K562 (cell line): ENCODE results near the gene PACSIN2. TPM values are rescaled to one million over a fixed set of nuclear protein-coding genes. Genes with fewer than 3 reads are reported as not detected.
A peak's percentile ranks its signal among the peaks of the same experiment; 100 is the strongest.

Source experiments
- ATAC-seq: fragments of 200-7000 bp; cut with Tn5 transposase; 3 replicates; pipeline ENCODE4 v1.9.1; 2020; ENCODE audit warnings: moderate library complexity
- BruUV-seq: library from RNA; stranded (reverse); fragments of 400-500 nt; replicated peaks from 2 replicates; lab custom pipeline; 2021; lab: Mats Ljungman, UMichigan
- CTCF ChIA-PET: fragments of 300-600 bp; formaldehyde crosslinking; extraction: SDS; loops from one replicate; lab custom pipeline; 2021; ENCODE audit warnings: low intra/inter-chr PET ratio; lab: Yijun Ruan, JAX
- POLR2A ChIA-PET: fragments of 300-600, 350-650 bp; sonication (Branson Sonifier 250); formaldehyde crosslinking; extraction: SDS; loops from one replicate; lab custom pipeline; 2021; ENCODE audit warnings: antibody characterized with exemption, inconsistent platforms; lab: Yijun Ruan, JAX
- DNase-seq, 4 experiments: peaks; one replicate each; pipeline versions ENCODE4 v3.0.0 to v3.0.0-alpha.2; 2011 to 2018; ENCODE audit warnings: low spot score in 3 of 4, mixed read lengths in 3 of 4; ENCODE audit errors: extremely low read depth in 1 of 4
- FAIRE-seq: peaks from 2 replicates; lab custom pipeline; 2011; peaks lifted over from hg19 to GRCh38; lab: Jason Lieb, UNC
- H2AFZ ChIP-seq: 2 replicates; pipeline ENCODE4 v1.6.0; 2011; ENCODE audit warnings: low read depth, low read length, control low read depth, inconsistent platforms
- H3K27ac ChIP-seq: fragments of 200-600 bp; 3 replicates; pipeline ENCODE4 v1.8.0; 2011; ENCODE audit warnings: low read depth, mild to moderate bottlenecking, control low read depth, inconsistent platforms, low read length, moderate library complexity, mixed read lengths; ENCODE audit errors: extremely low read depth
- H3K27me3 ChIP-seq, 2 experiments: fragments of 300-600 bp in 1 of 2; 2 replicates in 1 of 2; 3 replicates in 1 of 2; pipeline versions ENCODE4 v1.6.0 to v1.8.0; 2011; ENCODE audit warnings: inconsistent platforms in 2 of 2, low read length in 2 of 2, mild to moderate bottlenecking in 1 of 2, mixed read lengths in 1 of 2, moderate library complexity in 1 of 2; ENCODE audit not compliant: control insufficient read depth in 2 of 2, insufficient read depth in 2 of 2
- H3K36me3 ChIP-seq: fragments of 300-600 bp; 3 replicates; pipeline ENCODE4 v1.8.0; 2011; ENCODE audit warnings: mild to moderate bottlenecking, low read length, inconsistent platforms; ENCODE audit not compliant: control insufficient read depth, insufficient read depth
- H3K4me1 ChIP-seq, 2 experiments: fragments of 200-600 bp in 1 of 2; replicated peaks in 1 of 2; 2 replicates in 1 of 2; 3 replicates in 1 of 2; pipeline versions ENCODE4 v1.5.1 to v1.8.0; 2011; ENCODE audit warnings: inconsistent platforms in 2 of 2, low read length in 2 of 2, mild to moderate bottlenecking in 1 of 2, mixed read lengths in 1 of 2, moderate library complexity in 1 of 2; ENCODE audit not compliant: control insufficient read depth in 2 of 2, insufficient read depth in 2 of 2
- H3K4me2 ChIP-seq: 2 replicates; pipeline ENCODE4 v1.6.1; 2011; ENCODE audit warnings: low read length, control low read depth, inconsistent platforms, mixed read lengths; ENCODE audit not compliant: insufficient read depth
- H3K4me3 ChIP-seq: fragments of 200-600 bp; sonication (generic), shearing (Covaris generic); 2 replicates; pipeline ENCODE4 v1.5.1; 2016; ENCODE audit warnings: control low read depth, inconsistent platforms
- H3K79me2 ChIP-seq: fragments of 200-600 bp; 3 replicates; pipeline ENCODE4 v1.8.0; 2011; ENCODE audit warnings: low read length, inconsistent platforms; ENCODE audit not compliant: control insufficient read depth, insufficient read depth
- H3K9ac ChIP-seq, 2 experiments: 2 replicates each; pipeline versions ENCODE4 v1.6.0 to v1.6.1; 2011; ENCODE audit warnings: low read depth in 2 of 2, low read length in 2 of 2, control low read depth in 1 of 2, inconsistent platforms in 1 of 2, mild to moderate bottlenecking in 1 of 2, mixed read lengths in 1 of 2; ENCODE audit not compliant: insufficient read depth in 1 of 2
- H3K9me1 ChIP-seq: one replicate; pipeline ENCODE4 v1.6.0; 2011; ENCODE audit warnings: inconsistent platforms, mild to moderate bottlenecking, low read length, moderate library complexity; ENCODE audit not compliant: control insufficient read depth, insufficient read depth
- H3K9me3 ChIP-seq: replicated peaks from 2 replicates; pipeline ENCODE4 v1.5.1; 2011; ENCODE audit warnings: low read depth, low read length, inconsistent platforms; ENCODE audit not compliant: control insufficient read depth, insufficient read depth
- H4K20me1 ChIP-seq: replicated peaks from 2 replicates; pipeline ENCODE4 v1.6.1; 2011; ENCODE audit warnings: low read length, inconsistent platforms, mixed read lengths; ENCODE audit not compliant: control insufficient read depth, insufficient read depth
- NCOA6 ChIP-seq: fragments of 450-650 bp; IDR thresholded peaks from 2 replicates; pipeline ENCODE4 v1.6.1; 2017; ENCODE audit warnings: mild to moderate bottlenecking
- NR3C1 ChIP-seq: sonication (generic); formaldehyde crosslinking; IDR thresholded peaks from 2 replicates; pipeline ENCODE4 v1.8.1; 2022; ENCODE audit warnings: missing genetic modification reagents
- SPI1 ChIP-seq: IDR thresholded peaks from 2 replicates; pipeline ENCODE4 v1.6.1; 2011; ENCODE audit warnings: low read depth, low read length, control low read depth, borderline replicate concordance
- ZKSCAN1 ChIP-seq: fragments of 150-350 bp; IDR thresholded peaks from 2 replicates; pipeline ENCODE4 v1.6.1; 2016; ENCODE audit warnings: low read depth, low read length
- WGBS: fragments of 100-300 bp; shearing (Covaris generic); methylation state at CpG from one replicate; pipeline ENCODE4 v1.1.6; 2016; ENCODE audit warnings: low coverage, mixed read lengths; ENCODE audit not compliant: insufficient coverage; ENCODE audit errors: missing lambda C conversion rate; 5-methylcytosine and 5-hydroxymethylcytosine counted together
- in situ Hi-C: fragments of 300-500 bp; cut with MboI; formaldehyde crosslinking; loops from 4 replicates; pipeline ENCODE4 v1.15.0; 2018; ENCODE audit warnings: inconsistent platforms, mixed read lengths
- intact Hi-C: fragments of 100-400 bp; cut with micrococcal nuclease; formaldehyde crosslinking; loops from 2 replicates; pipeline ENCODE4 v1.14.2; 2022
- polyA plus RNA-seq, 8 experiments: library from polyadenylated mRNA; depleted of rRNA in 4 of 8; stranded (reverse) in 5 of 8; unstranded in 3 of 8; fragments of >200 nt; fragmentation: Nextera tagmentation in 2 of 8; fragmentation: Illumina TruSeq in 1 of 8; extraction: Ambion mirVana in 2 of 8; extraction: Trizol in 1 of 8; gene quantifications; 2 replicates each; pipeline versions ENCODE4 v1.2.1 to v1.2.3, GENCODE V29; 2011 to 2014; ENCODE audit warnings: inconsistent platforms in 1 of 8, missing spikeins in 1 of 8
- total RNA-seq, 7 experiments: library from RNA; depleted of rRNA in 6 of 7; stranded (reverse); fragments of >200 nt in 6 of 7; fragmentation: Illumina TruSeq in 2 of 7; extraction: Trizol in 2 of 7; gene quantifications; 2 replicates each; pipeline versions ENCODE4 v1.2.1 to v1.2.3, GENCODE V29; 2011 to 2021; ENCODE audit warnings: low replicate concordance in 1 of 7
- TF ChIP-seq, protein P1 (sequence below): fragments of 450-650 bp; IDR thresholded peaks from 2 replicates; pipeline ENCODE4 v1.6.1; 2016
- TF ChIP-seq, protein P2 (sequence below): fragments of 450-650 bp; IDR thresholded peaks from 2 replicates; pipeline ENCODE4 v1.6.1; 2014; ENCODE audit warnings: low read depth, mild to moderate bottlenecking, moderate library complexity, borderline replicate concordance

Gene PACSIN2
- total and polyA plus RNA-seq, 9 of the 15 experiments (the other 6 are each of a cell fraction or from before 2014, with no cell fraction given), result 0.45 to 45.1 (median 23.9) TPM

DNA sequence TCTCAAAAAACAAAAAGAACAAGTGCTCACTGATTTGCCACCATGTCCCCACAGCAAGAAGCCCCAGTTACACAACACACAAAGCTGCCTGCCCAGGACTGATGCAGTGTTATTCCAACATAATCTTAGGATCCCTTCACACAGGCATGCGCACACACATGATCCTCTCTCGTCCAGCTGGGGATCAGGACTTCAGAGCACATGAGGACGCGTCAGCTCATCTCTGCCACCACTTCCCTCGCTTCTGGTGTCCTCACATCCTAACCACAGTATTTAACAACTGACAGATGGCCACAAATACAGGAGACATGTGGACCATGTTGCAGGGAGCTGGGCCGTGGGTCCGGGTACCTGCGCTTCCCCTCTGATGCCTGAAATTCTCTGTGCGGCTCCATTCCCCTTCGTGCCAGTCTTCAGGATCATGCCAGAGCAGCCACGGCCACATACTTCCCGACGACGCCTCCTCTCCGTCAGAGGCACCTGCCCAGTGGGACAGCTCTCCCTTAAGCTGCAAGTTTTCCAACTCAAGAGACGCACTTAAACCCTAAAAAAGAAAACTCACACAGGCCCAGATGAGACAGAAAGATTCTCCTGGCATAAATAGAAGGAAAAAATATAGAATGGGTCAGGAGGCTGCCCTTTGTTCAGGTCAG, 68.3 kb downstream of the PACSIN2 start (continued):
- no peak for TF ChIP-seq NCOA6
- TF ChIP-seq, protein P1, sequence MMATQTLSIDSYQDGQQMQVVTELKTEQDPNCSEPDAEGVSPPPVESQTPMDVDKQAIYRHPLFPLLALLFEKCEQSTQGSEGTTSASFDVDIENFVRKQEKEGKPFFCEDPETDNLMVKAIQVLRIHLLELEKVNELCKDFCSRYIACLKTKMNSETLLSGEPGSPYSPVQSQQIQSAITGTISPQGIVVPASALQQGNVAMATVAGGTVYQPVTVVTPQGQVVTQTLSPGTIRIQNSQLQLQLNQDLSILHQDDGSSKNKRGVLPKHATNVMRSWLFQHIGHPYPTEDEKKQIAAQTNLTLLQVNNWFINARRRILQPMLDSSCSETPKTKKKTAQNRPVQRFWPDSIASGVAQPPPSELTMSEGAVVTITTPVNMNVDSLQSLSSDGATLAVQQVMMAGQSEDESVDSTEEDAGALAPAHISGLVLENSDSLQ, result no peak
- no peak for TF ChIP-seq ZKSCAN1
- no peak for TF ChIP-seq NR3C1 (CRISPR knock-in tag)

DNA sequence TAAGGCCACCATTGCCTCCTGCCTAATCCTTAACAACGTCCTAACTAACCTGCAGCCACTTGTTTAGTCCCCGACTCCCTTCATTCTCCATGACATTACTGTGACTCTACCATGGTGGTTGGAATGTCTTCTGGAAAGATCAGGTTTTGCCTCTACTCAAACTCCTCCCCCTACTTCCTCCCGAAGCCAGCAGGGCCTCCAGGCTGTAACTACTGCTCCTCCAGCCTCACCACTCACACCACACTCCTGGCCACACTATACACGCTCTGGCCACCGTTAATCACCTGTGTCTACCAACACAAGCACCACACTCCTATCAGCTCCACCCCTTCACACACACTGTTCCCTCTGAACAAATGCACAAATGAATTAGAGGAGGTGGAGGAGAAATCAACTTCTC, 69.2 kb downstream of the PACSIN2 start:
- H3K27ac ChIP-seq, result no peak overlapping the region; the same call in 2 of the 3 replicates
- no peaks in the 10 kb centered on the region for H3K27me3 ChIP-seq
- CTCF ChIA-PET, result no interaction called here
- no TSS peak for BruUV-seq
- in situ Hi-C loops (no loop called here), intact Hi-C loops (no loop called here)
- H3K4me3 ChIP-seq, result no peak overlapping the region
- H2AFZ ChIP-seq, result no peak overlapping the region
- DNase-seq (peak in 1 of 4 experiments; percentile 27), FAIRE-seq (peak; percentile 72), ATAC-seq (peak; percentile 78)
- TF ChIP-seq, protein P2, sequence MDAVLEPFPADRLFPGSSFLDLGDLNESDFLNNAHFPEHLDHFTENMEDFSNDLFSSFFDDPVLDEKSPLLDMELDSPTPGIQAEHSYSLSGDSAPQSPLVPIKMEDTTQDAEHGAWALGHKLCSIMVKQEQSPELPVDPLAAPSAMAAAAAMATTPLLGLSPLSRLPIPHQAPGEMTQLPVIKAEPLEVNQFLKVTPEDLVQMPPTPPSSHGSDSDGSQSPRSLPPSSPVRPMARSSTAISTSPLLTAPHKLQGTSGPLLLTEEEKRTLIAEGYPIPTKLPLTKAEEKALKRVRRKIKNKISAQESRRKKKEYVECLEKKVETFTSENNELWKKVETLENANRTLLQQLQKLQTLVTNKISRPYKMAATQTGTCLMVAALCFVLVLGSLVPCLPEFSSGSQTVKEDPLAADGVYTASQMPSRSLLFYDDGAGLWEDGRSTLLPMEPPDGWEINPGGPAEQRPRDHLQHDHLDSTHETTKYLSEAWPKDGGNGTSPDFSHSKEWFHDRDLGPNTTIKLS, result no peak
- peak; percentile 22; the same call in 1 of the 2 replicates for TF ChIP-seq SPI1
- H3K79me2 ChIP-seq, result peaks cover 42% of the 10 kb centered on the region
- H3K9me1 ChIP-seq, result peaks cover 3% of the 10 kb centered on the region
- peaks cover 14 to 30% of the 10 kb centered on the region in 2 experiments; a peak in 4 of 5 replicates for H3K4me1 ChIP-seq
- 9% methylated on average over 4 of the region's 5 CpGs for WGBS
- H3K36me3 ChIP-seq, result 0 out of 3 replicates have a peak, but pooled peaks cover 3% of the 10 kb centered on the region
- H4K20me1 ChIP-seq, result peaks cover 32% of the 10 kb centered on the region
- POLR2A ChIA-PET, result interaction anchor here (1.0 to 1.1 kb wide), 3 partner anchors 19 to 330 kb away, joined by 3 to 4 read pairs (median 3); no protein-coding TSS in a partner anchor
- no peak overlapping the region for H3K9ac ChIP-seq
- H3K4me2 ChIP-seq, result peak overlapping the region; percentile 19
- no peaks in the 10 kb centered on the region for H3K9me3 ChIP-seq
